CD4-positive, alpha-beta T cell treated with Interleukin-15 for 4 hours (primary cell): ENCODE results near the gene CCDC33.

Experiments
- DNase-seq: peaks from one replicate; pipeline ENCODE4 v3.0.0-alpha.2; 2020; ENCODE audit warnings: low spot score

The CCDC33 gene

GRCh38 chr15:74208901-74209559 lies 27.1 kb upstream of the CCDC33 start:
- DNase-seq, result no peak

DNA sequence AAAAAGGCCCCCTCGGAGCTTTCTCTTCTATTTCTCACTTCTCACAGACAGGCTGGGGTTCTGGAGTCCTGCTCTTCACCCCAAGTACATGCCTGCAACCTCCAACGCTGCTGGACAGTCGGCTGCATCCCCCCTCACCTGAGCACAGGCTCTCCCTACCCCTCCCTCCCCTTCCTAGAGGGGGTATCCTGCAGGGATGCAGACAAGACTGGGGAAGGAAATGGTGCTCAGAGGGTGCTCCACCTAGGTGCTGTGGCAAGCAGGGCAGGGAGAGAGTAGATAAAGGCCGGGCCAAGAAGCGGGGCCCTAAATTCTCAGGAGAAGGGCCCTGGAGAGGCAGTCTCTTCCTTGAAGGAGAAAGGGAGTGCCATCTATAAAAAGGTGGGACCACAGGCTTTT lies 26.6 kb upstream of the CCDC33 start:
- no peak for DNase-seq

- DNase-seq, result no peak
Observed at GRCh38 chr15:74209997-74210671, 26.0 kb upstream of the CCDC33 start.

DNA sequence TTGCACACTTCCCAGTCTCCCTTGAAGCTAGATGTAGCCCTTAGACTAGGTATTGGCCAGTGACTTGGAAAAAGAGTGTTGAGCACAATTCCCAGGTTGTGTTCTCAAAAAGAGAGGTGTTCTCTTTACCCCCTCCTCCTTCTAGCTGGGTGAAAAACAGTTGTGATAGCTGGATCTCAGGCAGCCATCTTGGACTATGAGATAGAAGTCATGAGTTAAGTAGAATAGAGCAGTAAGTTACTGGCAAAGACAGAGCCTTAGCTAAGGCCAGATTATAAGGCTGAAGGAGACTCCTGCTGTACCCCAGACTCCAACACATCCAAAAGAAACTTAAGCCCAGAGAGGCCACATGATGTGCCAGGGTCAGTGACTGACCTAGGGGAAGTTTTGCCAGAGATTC lies 25.4 kb upstream of the CCDC33 start:
- DNase-seq, result no peak

GRCh38 chr15:74211656-74212055 lies 24.5 kb upstream of the CCDC33 start:
- no peak for DNase-seq

GRCh38 chr15:74212494-74212893 lies 23.6 kb upstream of the CCDC33 start:
- no peak for DNase-seq

GRCh38 chr15:74213858-74214284 lies 22.3 kb upstream of the CCDC33 start:
- DNase-seq, result no peak

GRCh38 chr15:74214324-74215021 lies 21.7 kb upstream of the CCDC33 start:
- no peak for DNase-seq

DNA sequence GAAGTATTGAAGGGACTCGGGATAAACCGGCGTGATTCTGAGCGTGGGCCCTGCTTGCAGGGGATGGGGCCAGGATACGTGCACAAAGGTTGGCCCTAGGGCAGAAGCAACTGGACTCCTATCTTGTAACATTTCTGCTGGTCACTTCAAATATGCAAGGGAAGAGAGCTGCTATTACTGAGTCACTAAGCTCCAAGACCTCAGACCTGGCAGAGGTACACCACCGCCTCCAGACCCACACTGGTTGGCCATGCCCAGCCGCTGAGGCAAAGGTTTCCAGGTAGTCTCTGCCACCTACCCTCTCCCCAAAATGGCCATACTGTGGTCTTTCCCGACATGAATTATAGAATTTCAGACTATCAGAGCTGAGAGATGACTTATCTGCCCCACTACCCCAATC lies 20.2 kb upstream of the CCDC33 start:
- no peak for DNase-seq

DNA sequence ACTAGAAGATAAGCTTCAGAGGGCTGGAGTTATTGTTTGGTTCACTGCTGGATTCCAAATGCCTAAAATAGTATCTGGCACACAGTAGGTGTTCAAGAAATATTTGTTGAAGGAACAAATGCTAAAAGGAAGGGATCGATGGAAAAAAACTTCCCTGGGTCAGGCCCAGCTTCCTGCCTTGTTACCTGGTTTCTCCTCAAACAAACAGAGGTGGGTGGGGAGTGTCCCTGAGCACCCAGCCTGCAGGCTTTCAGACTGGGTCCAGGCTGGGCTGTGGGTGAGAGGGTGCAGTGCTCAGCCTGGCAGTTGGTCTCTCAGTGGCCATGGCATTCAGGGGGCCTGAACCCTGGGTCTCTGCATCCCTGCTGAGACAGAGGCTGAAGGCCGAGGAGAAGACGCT lies 19.2 kb upstream of the CCDC33 start:
- no peak for DNase-seq

DNA sequence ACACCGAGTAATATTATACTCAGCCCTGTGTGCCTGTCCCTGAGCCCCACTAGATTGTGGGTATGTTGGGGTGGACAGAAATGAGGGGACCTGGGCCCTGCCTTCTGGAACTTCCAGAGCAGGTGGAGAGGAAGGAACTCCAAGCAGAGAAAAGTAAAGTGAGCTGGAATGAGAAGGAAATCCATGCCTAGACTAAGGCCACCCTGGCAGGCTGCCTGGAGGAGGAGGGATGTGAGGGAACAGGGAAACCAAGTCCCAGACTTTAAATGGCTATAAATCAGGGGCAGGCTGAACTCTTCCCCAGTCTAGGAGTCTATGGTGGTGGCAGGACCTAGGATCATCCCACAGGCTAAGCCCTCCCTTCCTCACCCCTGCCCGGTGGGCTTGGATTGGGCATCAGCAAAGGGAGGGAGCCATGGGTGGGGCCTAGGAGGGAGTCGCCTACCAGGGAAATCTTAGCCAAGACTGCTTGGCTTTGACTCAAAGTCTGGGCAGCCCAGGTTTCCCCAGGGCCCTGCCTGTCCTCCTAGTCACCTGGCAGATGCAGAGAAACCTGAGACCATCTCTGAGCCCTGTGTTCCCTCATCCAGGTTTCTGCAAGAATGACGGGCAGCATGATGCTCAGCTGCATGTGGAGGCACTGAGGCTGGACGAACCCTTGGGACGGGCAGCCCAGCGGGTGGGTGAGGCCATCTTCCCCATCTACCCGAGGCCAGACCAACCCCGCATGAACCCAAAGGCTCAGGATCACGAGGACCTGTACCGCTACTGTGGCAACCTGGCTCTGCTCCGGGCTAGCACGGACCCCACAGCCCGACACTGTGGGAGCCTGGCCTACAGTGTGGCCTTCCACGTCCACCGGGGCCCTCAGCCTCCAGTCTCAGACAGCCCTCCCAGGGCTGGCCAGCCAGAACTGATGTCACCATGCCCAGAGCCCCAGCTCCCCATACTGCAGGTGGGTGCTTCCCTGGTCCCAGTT lies 17.9 kb upstream of the CCDC33 start:
- no peak for DNase-seq

DNA sequence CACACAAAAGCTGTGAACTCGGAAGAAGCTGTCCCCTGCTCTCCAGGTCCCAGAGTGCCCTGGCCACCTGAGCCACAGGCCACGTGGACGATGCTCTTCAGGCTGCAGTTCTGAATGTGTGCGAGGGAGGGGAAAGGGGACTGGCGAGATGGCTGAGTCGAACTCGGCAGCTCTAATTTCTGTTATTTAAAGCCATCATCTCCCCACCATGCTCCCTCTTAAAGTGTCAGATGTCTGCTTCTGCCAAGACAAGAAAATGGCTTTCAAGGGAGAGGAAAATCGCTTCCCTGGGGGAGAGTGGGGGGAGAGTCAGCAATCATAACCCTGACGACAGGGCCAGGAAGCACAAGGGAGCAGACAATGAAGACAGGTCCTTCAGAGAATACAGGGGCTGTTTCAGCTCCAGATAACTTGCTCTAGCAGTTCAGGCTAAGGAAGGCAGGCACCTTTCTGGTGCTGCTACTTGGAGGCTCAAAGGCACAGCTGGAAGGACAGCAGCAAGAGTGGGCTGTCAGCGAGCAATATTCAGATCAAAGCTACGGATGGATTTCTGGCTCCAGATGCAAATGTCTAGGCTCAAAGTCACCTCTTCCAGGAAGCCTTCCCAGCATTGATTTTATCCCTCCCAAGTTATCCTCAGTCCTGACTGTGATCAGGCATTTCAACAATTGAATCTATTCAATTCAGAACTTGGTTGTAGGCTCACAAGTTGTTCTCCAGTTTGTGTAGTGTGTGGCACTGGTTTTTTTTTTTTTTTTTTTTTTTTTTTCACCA lies 15.5 kb upstream of the CCDC33 start:
- no peak for DNase-seq

- DNase-seq, result no peak
Observed at GRCh38 chr15:74221399-74222239, 14.5 kb upstream of the CCDC33 start.

GRCh38 chr15:74222240-74223119 lies 13.6 kb upstream of the CCDC33 start:
- no peak for DNase-seq

DNA sequence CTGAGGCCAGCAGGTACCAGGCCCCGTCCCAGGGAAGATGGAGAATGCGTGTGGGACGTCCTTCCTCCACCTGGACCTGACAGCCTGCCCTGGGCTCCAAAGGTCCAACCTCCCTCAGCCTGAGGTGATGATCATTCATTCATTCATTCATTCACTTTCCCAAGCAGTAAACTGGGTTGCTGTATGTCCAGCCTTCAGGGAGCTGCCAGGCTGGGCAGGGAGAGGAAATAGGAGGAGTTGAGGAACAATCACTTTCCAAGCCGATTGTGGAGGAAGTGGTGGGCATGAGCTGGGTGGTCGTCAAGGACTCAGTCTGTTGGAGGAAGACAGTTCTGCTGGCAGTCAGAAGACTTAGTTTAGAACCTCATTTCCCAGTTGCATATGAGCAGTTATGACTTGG lies 10.2 kb upstream of the CCDC33 start:
- no peak for DNase-seq

DNA sequence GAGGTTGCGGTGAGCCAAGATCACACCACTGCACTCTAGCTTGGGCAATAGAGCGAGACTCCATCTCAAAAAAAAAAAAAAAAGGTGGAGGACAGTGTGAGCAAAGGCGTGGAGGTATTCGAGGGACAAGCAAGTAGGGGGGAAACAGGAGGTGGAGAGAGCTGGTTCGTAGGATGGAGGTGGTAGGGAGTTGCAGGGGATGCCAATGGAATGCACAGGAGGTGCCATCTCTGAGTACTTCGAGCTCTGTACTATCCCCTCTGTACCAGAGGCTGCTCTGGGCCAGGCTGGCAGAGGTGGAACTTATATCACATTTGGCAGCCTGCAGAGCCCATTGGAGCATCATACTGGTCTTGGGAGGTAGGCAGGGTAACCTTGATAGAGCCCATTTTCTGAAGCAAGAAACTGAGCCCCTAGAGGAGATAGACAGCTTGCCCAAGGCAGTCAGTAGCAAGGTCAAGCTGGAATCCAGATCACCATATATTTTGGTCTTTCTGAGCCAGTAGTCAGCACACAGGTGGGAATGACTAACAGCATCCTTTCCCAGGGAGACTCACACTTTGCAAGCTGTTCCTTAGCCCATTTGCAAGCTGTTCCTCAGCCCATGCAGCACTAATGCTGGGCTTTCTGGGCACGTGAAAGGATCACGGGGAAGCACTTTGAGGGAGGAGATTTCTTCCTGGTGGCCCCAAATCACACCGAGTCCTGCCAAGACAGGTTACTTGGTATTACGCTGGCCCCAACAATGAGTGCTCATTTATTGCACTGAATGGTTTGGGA lies 9.2 kb upstream of the CCDC33 start:
- DNase-seq, result no peak

GRCh38 chr15:74227968-74228722 lies 8.0 kb upstream of the CCDC33 start:
- no peak for DNase-seq

DNA sequence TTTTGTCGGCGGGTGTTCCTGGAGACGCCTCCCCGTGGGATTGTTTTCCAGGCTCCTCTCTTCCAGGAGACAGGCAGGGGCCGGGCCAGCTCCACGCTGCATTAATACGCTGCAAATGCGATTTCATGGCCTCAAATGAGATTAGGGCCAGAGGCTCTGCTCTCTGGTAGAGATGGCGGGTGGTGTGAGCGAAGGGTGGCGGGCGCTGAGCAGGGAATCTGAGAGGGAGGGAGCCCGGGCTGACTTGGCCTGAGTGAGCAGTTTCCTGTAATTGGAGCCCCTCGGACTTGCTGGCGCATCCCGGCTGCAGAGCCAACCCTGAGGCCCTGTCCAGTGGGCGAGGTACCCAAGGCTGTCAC lies 7.4 kb upstream of the CCDC33 start:
- no peak for DNase-seq
